ENCODE results near the gene MTM1. TPM values are rescaled to one million over a fixed set of nuclear protein-coding genes. Genes with fewer than 3 reads are reported as not detected.

The MTM1 gene
- total and polyA plus RNA-seq, 9 of the 15 experiments (the other 6 are each of a cell fraction or from before 2014, with no cell fraction given) = 5.6 to 13.3 (median 9.5) TPM

DNA sequence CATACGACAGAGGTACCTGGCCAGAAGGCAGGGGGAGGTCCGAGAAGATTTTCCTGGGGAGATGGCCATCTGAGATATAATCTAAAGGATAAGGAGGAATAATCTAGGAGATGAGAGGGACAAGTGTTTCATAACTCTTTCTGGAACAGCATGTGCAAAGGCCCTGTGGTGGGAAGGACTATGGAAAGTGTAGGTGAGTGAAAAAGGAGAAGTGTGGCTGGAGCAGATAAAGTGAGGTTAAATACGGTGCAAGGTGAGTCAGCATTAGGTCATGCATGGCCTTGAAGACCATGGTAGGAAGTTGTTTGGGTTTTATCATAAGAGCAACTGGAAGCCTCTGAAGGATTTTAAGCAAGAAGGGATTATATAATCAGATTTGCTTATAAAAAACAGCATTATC, 34.6 kb upstream of the MTM1 start (continued):
- TF ChIP-seq ZBTB8A (IDR thresholded peaks at IDR 0.05; ENCODE audit: partially characterized antibody) = no peak
- TF ChIP-seq MCM2 (IDR thresholded peaks at IDR 0.05; ENCODE audit: low read depth) = no peak
- TF ChIP-seq ZNF717 (CRISPR knock-in tag; IDR thresholded peaks at IDR 0.05) = no peak
- peak; percentile 62 for TF ChIP-seq C11orf30 (IDR thresholded peaks at IDR 0.05; ENCODE audit: low read depth)
- TF ChIP-seq, protein P1, sequence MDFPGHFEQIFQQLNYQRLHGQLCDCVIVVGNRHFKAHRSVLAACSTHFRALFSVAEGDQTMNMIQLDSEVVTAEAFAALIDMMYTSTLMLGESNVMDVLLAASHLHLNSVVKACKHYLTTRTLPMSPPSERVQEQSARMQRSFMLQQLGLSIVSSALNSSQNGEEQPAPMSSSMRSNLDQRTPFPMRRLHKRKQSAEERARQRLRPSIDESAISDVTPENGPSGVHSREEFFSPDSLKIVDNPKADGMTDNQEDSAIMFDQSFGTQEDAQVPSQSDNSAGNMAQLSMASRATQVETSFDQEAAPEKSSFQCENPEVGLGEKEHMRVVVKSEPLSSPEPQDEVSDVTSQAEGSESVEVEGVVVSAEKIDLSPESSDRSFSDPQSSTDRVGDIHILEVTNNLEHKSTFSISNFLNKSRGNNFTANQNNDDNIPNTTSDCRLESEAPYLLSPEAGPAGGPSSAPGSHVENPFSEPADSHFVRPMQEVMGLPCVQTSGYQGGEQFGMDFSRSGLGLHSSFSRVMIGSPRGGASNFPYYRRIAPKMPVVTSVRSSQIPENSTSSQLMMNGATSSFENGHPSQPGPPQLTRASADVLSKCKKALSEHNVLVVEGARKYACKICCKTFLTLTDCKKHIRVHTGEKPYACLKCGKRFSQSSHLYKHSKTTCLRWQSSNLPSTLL (IDR thresholded peaks at IDR 0.05) = no peak
- no peak for TF ChIP-seq TAF15 (IDR thresholded peaks at IDR 0.05; ENCODE audit: low read depth, low read length)
- TF ChIP-seq ZKSCAN1 (IDR thresholded peaks at IDR 0.05; ENCODE audit: low read depth, low read length) = no peak
- TF ChIP-seq CCAR2 (IDR thresholded peaks at IDR 0.05; ENCODE audit: low read depth, low read length) = no peak
- TF ChIP-seq SP1 (CRISPR knock-in tag; IDR thresholded peaks at IDR 0.05) = no peak
- TF ChIP-seq KLF1 (tag; IDR thresholded peaks at IDR 0.05) = no peak
- TF ChIP-seq CBX5 (IDR thresholded peaks at IDR 0.05; ENCODE audit: borderline replicate concordance, low read depth) = no peak
- no peak for TF ChIP-seq CHD2 (IDR thresholded peaks at IDR 0.05; ENCODE audit: low read depth, low read length)
- peak; percentile 71; the same call in 1 of the 2 replicates for TF ChIP-seq ZEB2 (IDR thresholded peaks at IDR 0.05)
- no peak for TF ChIP-seq NFYB (IDR thresholded peaks at IDR 0.05; ENCODE audit: extremely low read depth, insufficient read length)
- TF ChIP-seq, protein P2, sequence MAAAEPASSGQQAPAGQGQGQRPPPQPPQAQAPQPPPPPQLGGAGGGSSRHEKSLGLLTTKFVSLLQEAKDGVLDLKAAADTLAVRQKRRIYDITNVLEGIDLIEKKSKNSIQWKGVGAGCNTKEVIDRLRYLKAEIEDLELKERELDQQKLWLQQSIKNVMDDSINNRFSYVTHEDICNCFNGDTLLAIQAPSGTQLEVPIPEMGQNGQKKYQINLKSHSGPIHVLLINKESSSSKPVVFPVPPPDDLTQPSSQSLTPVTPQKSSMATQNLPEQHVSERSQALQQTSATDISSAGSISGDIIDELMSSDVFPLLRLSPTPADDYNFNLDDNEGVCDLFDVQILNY (CRISPR knock-in tag; IDR thresholded peaks at IDR 0.05) = no peak
- TF ChIP-seq POLR2H (tag; IDR thresholded peaks at IDR 0.05; ENCODE audit: low read depth) = no peak
- no peak for TF ChIP-seq POLR3A (IDR thresholded peaks at IDR 0.05; ENCODE audit: borderline replicate concordance, extremely low read depth, insufficient read depth, insufficient read length)
- TF ChIP-seq JUNB (CRISPR knock-in tag; conservative IDR thresholded peaks at IDR 0.05) = no peak
- TF ChIP-seq EWSR1 (IDR thresholded peaks at IDR 0.05; ENCODE audit: borderline replicate concordance, low read depth, partially characterized antibody) = no peak
- TF ChIP-seq, protein P3, sequence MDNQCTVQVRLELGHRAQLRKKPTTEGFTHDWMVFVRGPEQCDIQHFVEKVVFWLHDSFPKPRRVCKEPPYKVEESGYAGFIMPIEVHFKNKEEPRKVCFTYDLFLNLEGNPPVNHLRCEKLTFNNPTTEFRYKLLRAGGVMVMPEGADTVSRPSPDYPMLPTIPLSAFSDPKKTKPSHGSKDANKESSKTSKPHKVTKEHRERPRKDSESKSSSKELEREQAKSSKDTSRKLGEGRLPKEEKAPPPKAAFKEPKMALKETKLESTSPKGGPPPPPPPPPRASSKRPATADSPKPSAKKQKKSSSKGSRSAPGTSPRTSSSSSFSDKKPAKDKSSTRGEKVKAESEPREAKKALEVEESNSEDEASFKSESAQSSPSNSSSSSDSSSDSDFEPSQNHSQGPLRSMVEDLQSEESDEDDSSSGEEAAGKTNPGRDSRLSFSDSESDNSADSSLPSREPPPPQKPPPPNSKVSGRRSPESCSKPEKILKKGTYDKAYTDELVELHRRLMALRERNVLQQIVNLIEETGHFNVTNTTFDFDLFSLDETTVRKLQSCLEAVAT (IDR thresholded peaks at IDR 0.05) = no peak
- no peak for TF ChIP-seq MAZ (CRISPR knock-in tag; conservative IDR thresholded peaks at IDR 0.05 in 1 of 2, IDR thresholded peaks at IDR 0.05 in 1 of 2)
- TF ChIP-seq ELK3 (CRISPR knock-in tag; IDR thresholded peaks at IDR 0.05) = no peak
- TF ChIP-seq RFX5 (IDR thresholded peaks at IDR 0.05; ENCODE audit: low read depth, low read length) = peak; percentile 30; the same call in 1 of the 2 replicates
- no peak for TF ChIP-seq ZNF121 (CRISPR knock-in tag; conservative IDR thresholded peaks at IDR 0.05)
- no peak for TF ChIP-seq NR4A1 (CRISPR knock-in tag; IDR thresholded peaks at IDR 0.05)
- TF ChIP-seq NR4A1 (tag; IDR thresholded peaks at IDR 0.05) = no peak
- TF ChIP-seq, protein P4, sequence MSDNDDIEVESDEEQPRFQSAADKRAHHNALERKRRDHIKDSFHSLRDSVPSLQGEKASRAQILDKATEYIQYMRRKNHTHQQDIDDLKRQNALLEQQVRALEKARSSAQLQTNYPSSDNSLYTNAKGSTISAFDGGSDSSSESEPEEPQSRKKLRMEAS (CRISPR knock-in tag; IDR thresholded peaks at IDR 0.05) = no peak
